GM12878 (cell line): ENCODE data around the gene PDZK1IP1. TPM values are rescaled to one million over a fixed set of nuclear protein-coding genes. Genes with fewer than 3 reads are reported as not detected.

ENCODE experiments used
- ATAC-seq: fragments of 200-7000 bp; cut with Tn5 transposase; 3 replicates; pipeline ENCODE4 v1.9.1; 2020; ENCODE audit warnings: mild to moderate bottlenecking, moderate library complexity
- BruUV-seq: library from RNA; stranded (reverse); fragments of 400-500 nt; replicated peaks from 2 replicates; lab custom pipeline; 2021; lab: Mats Ljungman, UMichigan
- CTCF ChIA-PET: fragments of 300-600 bp; sonication (Branson Sonifier 250); formaldehyde crosslinking; extraction: SDS; loops from one replicate; lab custom pipeline; 2021; ENCODE audit warnings: inconsistent platforms; lab: Yijun Ruan, JAX
- POLR2A ChIA-PET: fragments of 350-600 bp; formaldehyde crosslinking; extraction: SDS; loops from one replicate; lab custom pipeline; 2021; ENCODE audit warnings: inconsistent platforms; lab: Charles Lee
- RAD21 ChIA-PET: fragments of 300-600 bp; sonication (Branson Sonifier 250); formaldehyde crosslinking; loops from one replicate; lab custom pipeline; 2023; ENCODE audit warnings: antibody characterized with exemption; ENCODE audit not compliant: unreplicated experiment; lab: Charles Lee
- SMC1A ChIA-PET: fragments of 300-600 bp; sonication (Branson Sonifier 250); formaldehyde crosslinking; loops from one replicate; lab custom pipeline; 2023; ENCODE audit not compliant: unreplicated experiment, uncharacterized antibody; lab: Charles Lee
- DNase-seq: peaks from one replicate; pipeline ENCODE4 v3.0.0-alpha.2; 2011; ENCODE audit warnings: low read depth, low spot score
- FAIRE-seq: peaks from 3 replicates; lab custom pipeline; 2011; peaks lifted over from hg19 to GRCh38; lab: Jason Lieb, UNC
- H2AFZ ChIP-seq: 2 replicates; pipeline ENCODE4 v1.6.0; 2011; ENCODE audit warnings: low read depth, low read length, control low read depth; ENCODE audit not compliant: control insufficient read depth
- H3K27ac ChIP-seq: 2 replicates; pipeline ENCODE4 v1.5.1; 2011; ENCODE audit warnings: control low read depth; ENCODE audit not compliant: control insufficient read depth, insufficient read depth
- H3K27me3 ChIP-seq, 2 experiments: replicated peaks in 1 of 2; 2 replicates each; pipeline versions ENCODE4 v1.6.0 to v1.6.1; 2011; ENCODE audit warnings: low read length in 1 of 2; ENCODE audit not compliant: control insufficient read depth in 2 of 2, insufficient read depth in 2 of 2
- H3K36me3 ChIP-seq, 2 experiments: 2 replicates each; pipeline ENCODE4 v1.5.1; 2011; ENCODE audit warnings: low read length in 1 of 2; ENCODE audit not compliant: control insufficient read depth in 2 of 2, insufficient read depth in 2 of 2
- H3K4me1 ChIP-seq: 2 replicates; pipeline ENCODE4 v1.6.1; 2011; ENCODE audit warnings: mild to moderate bottlenecking, low read length, moderate library complexity, mixed read lengths; ENCODE audit not compliant: control insufficient read depth, insufficient read depth
- H3K4me2 ChIP-seq: 2 replicates; pipeline ENCODE4 v1.6.0; 2011; ENCODE audit warnings: control low read depth; ENCODE audit not compliant: control insufficient read depth, insufficient read depth
- H3K4me3 ChIP-seq: fragments of 200-600 bp; sonication (generic); 2 replicates; pipeline ENCODE4 v1.5.1; 2016
- H3K79me2 ChIP-seq: 2 replicates; pipeline ENCODE4 v1.6.0; 2011; ENCODE audit warnings: low read length; ENCODE audit not compliant: control insufficient read depth, insufficient read depth
- H3K9ac ChIP-seq: 2 replicates; pipeline ENCODE4 v1.8.0; 2011; ENCODE audit warnings: low read length, control low read depth, mixed read lengths; ENCODE audit not compliant: control insufficient read depth, insufficient read depth
- H3K9me3 ChIP-seq: replicated peaks from 3 replicates; pipeline ENCODE4 v1.5.1; 2011; ENCODE audit warnings: mild to moderate bottlenecking, low read length; ENCODE audit not compliant: control insufficient read depth, insufficient read depth
- H4K20me1 ChIP-seq: 2 replicates; pipeline ENCODE4 v1.6.0; 2011; ENCODE audit not compliant: control insufficient read depth, insufficient read depth
- BHLHE40 ChIP-seq, 2 experiments: fragments of 450-650 bp in 1 of 2; IDR thresholded peaks; 2 replicates each; pipeline ENCODE4 v1.6.1; 2011 to 2017; ENCODE audit warnings: low read depth in 2 of 2, borderline replicate concordance in 1 of 2, improper control_type of control experiment in 1 of 2, low read length in 1 of 2, mild to moderate bottlenecking in 1 of 2
- BRCA1 ChIP-seq: IDR thresholded peaks from 2 replicates; pipeline ENCODE4 v1.6.1; 2011; ENCODE audit warnings: low read depth, low read length, improper control_type of control experiment
- CBFB ChIP-seq: IDR thresholded peaks from 2 replicates; pipeline ENCODE4 v1.6.1; 2016; ENCODE audit warnings: antibody characterized with exemption, low read depth
- GATAD2B ChIP-seq: fragments of 450-650 bp; conservative IDR thresholded peaks from 2 replicates; pipeline ENCODE4 v1.6.1; 2017; ENCODE audit warnings: low read depth, mild to moderate bottlenecking, moderate library complexity
- HCFC1 ChIP-seq: fragments of 150-350 bp; IDR thresholded peaks from 2 replicates; pipeline ENCODE4 v1.6.1; 2014; ENCODE audit warnings: low read length
- MEF2B ChIP-seq: fragments of 450-650 bp; IDR thresholded peaks from 2 replicates; pipeline ENCODE4 v1.6.1; 2018; ENCODE audit warnings: mild to moderate bottlenecking, moderate library complexity; ENCODE audit not compliant: partially characterized antibody, poor library complexity, severe bottlenecking
- NR2F1 ChIP-seq: fragments of 450-650 bp; conservative IDR thresholded peaks from 2 replicates; pipeline ENCODE4 v1.6.1; 2017; ENCODE audit warnings: mild to moderate bottlenecking
- PAX5 ChIP-seq: IDR thresholded peaks from 2 replicates; pipeline ENCODE4 v1.6.1; 2011; ENCODE audit warnings: low read depth, low read length, borderline replicate concordance
- PAX8 ChIP-seq: fragments of 450-650 bp; IDR thresholded peaks from 2 replicates; pipeline ENCODE4 v1.6.1; 2017; ENCODE audit warnings: mild to moderate bottlenecking, moderate library complexity
- POU2F2 ChIP-seq: IDR thresholded peaks from 3 replicates; pipeline ENCODE4 v1.6.1; 2011; ENCODE audit warnings: low read depth, mild to moderate bottlenecking, low read length, borderline replicate concordance
- RCOR1 ChIP-seq: conservative IDR thresholded peaks from 2 replicates; pipeline ENCODE4 v1.6.1; 2012; ENCODE audit warnings: low read depth, low read length, improper control_type of control experiment
- SMAD1 ChIP-seq: fragments of 450-650 bp; IDR thresholded peaks from 2 replicates; pipeline ENCODE4 v1.6.1; 2018; ENCODE audit warnings: mild to moderate bottlenecking, low read depth; ENCODE audit not compliant: partially characterized antibody
- TAF1 ChIP-seq: IDR thresholded peaks from 2 replicates; pipeline ENCODE4 v1.6.1; 2011; ENCODE audit warnings: mild to moderate bottlenecking, low read depth, low read length, borderline replicate concordance
- WGBS: methylation state at CpG from one replicate; pipeline ENCODE4 v1.1.6; 2016; ENCODE audit warnings: low lambda C conversion rate; ENCODE audit not compliant: insufficient replicate concordance, insufficient coverage; ENCODE audit errors: missing lambda C conversion rate; 5-methylcytosine and 5-hydroxymethylcytosine counted together
- in situ Hi-C: fragments of 300-500 bp; cut with MboI; formaldehyde crosslinking; loops from 9 replicates; pipeline ENCODE4 v1.14.3; 2018; ENCODE audit warnings: mixed read lengths
- intact Hi-C: fragments of 100-400 bp; cut with micrococcal nuclease; formaldehyde crosslinking; loops from one replicate; pipeline ENCODE4 v1.14.2; 2022; ENCODE audit not compliant: unreplicated experiment
- polyA plus RNA-seq, 11 experiments: library from polyadenylated mRNA; depleted of rRNA in 4 of 11; unstranded in 6 of 11; stranded (reverse) in 5 of 11; fragments of >200 nt; fragmentation: Nextera tagmentation in 4 of 11; fragmentation: Illumina TruSeq in 1 of 11; extraction: Ambion mirVana in 4 of 11; extraction: Trizol in 1 of 11; gene quantifications; 1 replicate in 1 of 11; 2 replicates in 10 of 11; pipeline versions ENCODE4 v1.2.1 to v1.2.3, GENCODE V29; 2011 to 2016; ENCODE audit warnings: inconsistent platforms in 2 of 11, missing spikeins in 2 of 11, low read depth in 1 of 11
- total RNA-seq, 4 experiments: library from RNA; depleted of rRNA in 3 of 4; stranded (reverse); fragments of >200 nt in 3 of 4; fragmentation: Illumina TruSeq in 1 of 4; extraction: Trizol in 1 of 4; gene quantifications; 2 replicates each; pipeline versions ENCODE4 v1.2.1 to v1.2.3, GENCODE V29; 2013 to 2021

The PDZK1IP1 gene
- total and polyA plus RNA-seq, 10 of the 15 experiments (the other 5 are each of a cell fraction or from before 2014, with no cell fraction given) = not detected

- WGBS = 29% methylated on average over 11 of the region's 11 CpGs
- BruUV-seq = no TSS peak
- Histone ChIP-seq H3K27ac (no peak overlapping the region), H3K4me1 (no peaks in the 10 kb centered on the region; the same call in 1 of the 2 replicates), H3K9ac (no peak overlapping the region), H4K20me1 (no peaks in the 10 kb centered on the region), H3K4me2 (no peak overlapping the region), H3K36me3 (no peaks in the 10 kb centered on the region), H3K9me3 (no peaks in the 10 kb centered on the region), H3K4me3 (no peak overlapping the region), H3K79me2 (no peaks in the 10 kb centered on the region), H2AFZ (no peak overlapping the region), H3K27me3 (peaks cover 1 to 3% of the 10 kb centered on the region in 2 experiments)
- DNase-seq (no peak), FAIRE-seq (no peak), ATAC-seq (no peak)
- ChIA-PET CTCF (interaction anchor here (1.4 kb wide), 1 partner anchor 49 kb away, joined by 5 read pairs; no protein-coding TSS in a partner anchor), POLR2A (no interaction called here), RAD21 (no interaction called here), SMC1A (no interaction called here)
- no peak for TF ChIP-seq TAF1
- no peak for TF ChIP-seq PAX8
- no peak for TF ChIP-seq MEF2B
- no peak for TF ChIP-seq POU2F2
- no peak for TF ChIP-seq BHLHE40 (IDR thresholded peaks at IDR 0.05; ENCODE audit: borderline replicate concordance in 1 of 2, low read depth in 2 of 2, low read length in 1 of 2)
- intact Hi-C loops (no loop called here), in situ Hi-C loops (no loop called here)
These were observed 23.6 kb upstream of the PDZK1IP1 start for GRCh38 chr1:47213230-47213963.

GRCh38 chr1:47212636-47213229 is 22.9 kb upstream of the PDZK1IP1 start:
- TF ChIP-seq GATAD2B = no peak
- TF ChIP-seq NR2F1 = no peak
- no peak for TF ChIP-seq CBFB
- no peak for TF ChIP-seq RCOR1
- no peak for TF ChIP-seq HCFC1
- TF ChIP-seq TAF1 = no peak
- no peak for TF ChIP-seq BRCA1
- no peak for TF ChIP-seq SMAD1
- TF ChIP-seq PAX5 = no peak
- CTCF ChIA-PET = interaction anchor here (1.4 kb wide), 1 partner anchor 50 kb away, joined by 5 read pairs; no protein-coding TSS in a partner anchor
- RAD21 ChIA-PET = no interaction called here

More at GRCh38 chr1:47212636-47213229, 22.9 kb upstream of the PDZK1IP1 start:
- DNase-seq = no peak
- H3K4me1 ChIP-seq = no peaks in the 10 kb centered on the region; the same call in 1 of the 2 replicates
- H3K4me3 ChIP-seq = no peak overlapping the region
- H3K9ac ChIP-seq = no peak overlapping the region
- in situ Hi-C loops (no loop called here), intact Hi-C loops (no loop called here)
- no peak overlapping the region for H2AFZ ChIP-seq
- no peaks in the 10 kb centered on the region for H3K36me3 ChIP-seq
- H3K9me3 ChIP-seq = no peaks in the 10 kb centered on the region
- H3K4me2 ChIP-seq = no peak overlapping the region
- H3K27me3 ChIP-seq = peaks cover 1 to 3% of the 10 kb centered on the region in 2 experiments
- POLR2A ChIA-PET = no interaction called here
- ATAC-seq = no peak
- no peaks in the 10 kb centered on the region for H4K20me1 ChIP-seq
- 12% methylated on average over 4 of the region's 4 CpGs for WGBS
- SMC1A ChIA-PET = no interaction called here
- BruUV-seq = no TSS peak
- no peaks in the 10 kb centered on the region for H3K79me2 ChIP-seq
- no peak overlapping the region for H3K27ac ChIP-seq
- no peak for FAIRE-seq
